Measurements from ENCODE around the gene INSL3.

INSL3 gene

GRCh38 chr19:17860331-17860992, 39.1 kb upstream of the INSL3 start:
- TF ChIP-seq CTCF (IDR thresholded peaks at IDR 0.05; ENCODE audit: low read depth, low read length) = no peak
- DNase-seq = no peak
- H3K36me3 ChIP-seq = peaks cover 57% of the 10 kb centered on the region
- peak overlapping the region; percentile 92 for H3K4me3 ChIP-seq (ENCODE audit: low read depth, low read length)
- H3K9me3 ChIP-seq (ENCODE audit: severe bottlenecking) = no peaks in the 10 kb centered on the region
- no peaks in the 10 kb centered on the region for H3K27me3 ChIP-seq (ENCODE audit: insufficient read depth, low read depth, severe bottlenecking)
- peak overlapping the region; percentile 89 for H3K27ac ChIP-seq

GRCh38 chr19:17859533-17860330, 38.4 kb upstream of the INSL3 start, which contains the start of gene RPL18A:
Gene RPL18A (plus strand): TSS chr19:17859910. CDS start chr19:17859957, 47 bp downstream.
- Histone ChIP-seq H3K27me3 (ENCODE audit: insufficient read depth, low read depth, severe bottlenecking) (no peaks in the 10 kb centered on the region), H3K4me3 (ENCODE audit: low read depth, low read length) (peak within 1 kb of the TSS; percentile 92), H3K27ac (peak within 1 kb of the TSS; percentile 89), H3K36me3 (peaks cover 50% of the 10 kb centered on the region), H3K9me3 (ENCODE audit: severe bottlenecking) (no peaks in the 10 kb centered on the region)
- DNase-seq = peak; percentile 99
- peak; percentile 93 for TF ChIP-seq CTCF (IDR thresholded peaks at IDR 0.05; ENCODE audit: low read depth, low read length)

GRCh38 chr19:17855280-17856152, 34.2 kb upstream of the INSL3 start:
- DNase-seq = peak; percentile 85
- H3K27ac ChIP-seq = no peak overlapping the region
- no peaks in the 10 kb centered on the region for H3K9me3 ChIP-seq (ENCODE audit: severe bottlenecking)
- no peaks in the 10 kb centered on the region for H3K27me3 ChIP-seq (ENCODE audit: insufficient read depth, low read depth, severe bottlenecking)
- peaks cover 8% of the 10 kb centered on the region for H3K36me3 ChIP-seq
- no peak overlapping the region for H3K4me3 ChIP-seq (ENCODE audit: low read depth, low read length)
- TF ChIP-seq CTCF (IDR thresholded peaks at IDR 0.05; ENCODE audit: low read depth, low read length) = peak; percentile 99

GRCh38 chr19:17854061-17854460, 32.7 kb upstream of the INSL3 start:
- no peaks in the 10 kb centered on the region for H3K27me3 ChIP-seq (ENCODE audit: insufficient read depth, low read depth, severe bottlenecking)
- DNase-seq = no peak
- TF ChIP-seq CTCF (IDR thresholded peaks at IDR 0.05; ENCODE audit: low read depth, low read length) = no peak
- H3K36me3 ChIP-seq = no peaks in the 10 kb centered on the region
- no peaks in the 10 kb centered on the region for H3K9me3 ChIP-seq (ENCODE audit: severe bottlenecking)
- no peak overlapping the region for H3K4me3 ChIP-seq (ENCODE audit: low read depth, low read length)
- no peak overlapping the region for H3K27ac ChIP-seq

GRCh38 chr19:17848595-17849292, 27.4 kb upstream of the INSL3 start:
- no peak for TF ChIP-seq CTCF (IDR thresholded peaks at IDR 0.05; ENCODE audit: low read depth, low read length)
- Histone ChIP-seq H3K9me3 (ENCODE audit: severe bottlenecking) (no peaks in the 10 kb centered on the region), H3K27ac (peak overlapping the region; percentile 67), H3K36me3 (no peaks in the 10 kb centered on the region), H3K27me3 (ENCODE audit: insufficient read depth, low read depth, severe bottlenecking) (no peaks in the 10 kb centered on the region), H3K4me3 (ENCODE audit: low read depth, low read length) (no peak overlapping the region)
- DNase-seq = no peak
